ENCODE results near the gene NFRKB.

- TF ChIP-seq CTCF (conservative IDR thresholded peaks at IDR 0.05; ENCODE audit: low read depth, low read length), result no peak
- TF ChIP-seq EZH2phosphoT487 (IDR thresholded peaks at IDR 0.05; ENCODE audit: borderline replicate concordance, low read length), result no peak
These were observed 39.3 kb downstream of the NFRKB start for GRCh38 chr11:129856036-129856435.

All from PC-3 (cell line).